ENCODE data around the gene COL6A2.
A peak's percentile ranks its signal among the peaks of the same experiment; 100 is the strongest.
"Not testable (repeated sequence)": the region's sequence is repeated elsewhere in the genome, so short reads cannot be mapped to it uniquely, and the experiment has no call there.

The COL6A2 gene

DNA sequence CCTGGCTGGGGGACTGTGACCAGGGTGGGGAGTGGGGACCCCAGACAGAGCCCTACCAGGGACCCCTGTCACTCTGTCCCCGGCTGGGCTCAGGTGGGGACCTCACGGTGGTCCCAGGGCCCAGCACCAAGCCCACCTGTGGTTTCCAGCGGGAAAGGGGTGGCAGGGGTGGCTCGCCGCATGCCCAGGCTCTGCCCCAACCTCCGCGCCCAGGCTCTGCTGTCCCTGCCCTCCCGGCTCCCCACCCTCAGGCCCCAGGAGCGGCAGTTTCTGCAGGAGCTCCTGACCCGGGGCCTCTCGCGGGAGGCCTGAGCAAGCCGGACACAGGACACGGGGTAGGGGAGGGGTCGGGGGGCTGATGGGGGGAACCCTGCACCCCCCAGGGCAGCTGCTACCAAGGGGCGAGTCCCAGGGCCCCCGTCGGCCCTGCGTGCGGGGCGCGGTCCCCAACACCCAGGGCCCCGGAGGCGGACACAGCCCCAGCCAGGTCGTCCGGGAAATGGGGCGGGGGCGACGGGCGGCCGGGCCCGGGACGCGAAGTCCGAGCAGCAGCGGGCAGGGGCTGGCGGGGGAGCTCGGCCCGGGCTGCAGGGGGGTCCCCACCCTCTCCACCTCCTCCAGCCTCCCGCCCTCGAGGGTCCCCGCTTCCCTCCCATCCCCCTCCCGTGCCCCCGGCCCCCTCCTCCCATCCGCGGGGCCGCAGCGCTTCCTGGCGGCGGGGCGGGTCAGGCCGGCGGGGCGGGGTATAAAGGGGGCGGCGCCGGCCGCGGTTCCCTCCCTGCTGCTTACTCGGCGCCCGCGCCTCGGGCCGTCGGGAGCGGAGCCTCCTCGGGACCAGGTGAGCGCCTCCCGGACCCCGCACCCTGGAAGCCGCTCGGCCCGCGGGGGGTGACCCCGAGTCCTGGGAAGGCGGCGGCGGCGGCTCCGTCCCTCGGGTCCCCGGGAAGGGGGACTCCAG is at the start of gene COL6A2:
Gene COL6A2, plus strand, starts transcription at position 777 of the 958 bp plus-strand sequence.
- peak; percentile 58 to 76 for DNase-seq

DNA sequence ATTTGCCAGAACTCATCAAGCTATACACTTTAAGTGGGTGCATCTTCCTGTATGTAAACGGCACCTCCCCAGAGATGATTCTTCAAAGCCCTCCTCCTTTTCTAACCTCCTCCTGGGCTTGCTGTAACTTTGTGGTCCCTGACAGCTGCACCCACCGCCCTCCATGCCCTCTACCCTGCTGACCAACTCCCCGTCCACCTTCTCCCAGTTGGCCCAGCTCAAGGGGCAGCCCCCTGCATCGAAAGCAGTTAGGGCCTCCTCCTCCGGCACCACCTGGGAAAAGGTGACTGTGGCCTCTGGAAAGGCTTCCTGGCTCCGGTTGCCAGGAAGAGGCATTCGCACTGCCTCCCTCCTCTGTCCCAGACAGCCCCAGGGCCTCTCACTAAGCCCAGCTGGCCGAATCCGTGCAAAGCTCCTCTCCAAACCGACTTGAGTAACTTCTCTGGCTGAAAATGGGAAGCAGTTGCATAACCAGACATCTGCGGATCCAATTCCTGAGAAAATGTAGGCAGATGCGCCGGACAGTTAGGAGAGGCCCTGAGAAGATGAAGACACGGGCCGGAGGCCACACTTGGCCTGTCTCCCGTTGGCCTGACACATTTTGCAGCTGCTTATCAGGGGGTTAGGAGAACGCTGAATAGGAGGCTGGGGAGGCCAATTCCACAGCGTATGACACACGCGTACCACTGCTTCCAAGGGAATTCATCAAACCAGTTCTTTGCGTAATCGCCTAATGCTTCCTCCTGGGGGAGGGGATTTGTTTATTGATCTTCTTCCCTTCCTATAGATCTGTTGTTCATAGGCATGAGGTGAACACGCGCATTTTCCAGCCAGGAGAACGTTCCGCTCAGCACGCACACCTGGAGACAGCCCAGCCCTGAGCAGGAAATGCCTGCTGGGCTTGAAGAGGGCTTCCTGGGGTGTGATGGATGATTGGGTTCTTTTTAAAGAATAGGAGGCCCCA is 48.7 kb upstream of the COL6A2 start:
- no peak for DNase-seq

DNA sequence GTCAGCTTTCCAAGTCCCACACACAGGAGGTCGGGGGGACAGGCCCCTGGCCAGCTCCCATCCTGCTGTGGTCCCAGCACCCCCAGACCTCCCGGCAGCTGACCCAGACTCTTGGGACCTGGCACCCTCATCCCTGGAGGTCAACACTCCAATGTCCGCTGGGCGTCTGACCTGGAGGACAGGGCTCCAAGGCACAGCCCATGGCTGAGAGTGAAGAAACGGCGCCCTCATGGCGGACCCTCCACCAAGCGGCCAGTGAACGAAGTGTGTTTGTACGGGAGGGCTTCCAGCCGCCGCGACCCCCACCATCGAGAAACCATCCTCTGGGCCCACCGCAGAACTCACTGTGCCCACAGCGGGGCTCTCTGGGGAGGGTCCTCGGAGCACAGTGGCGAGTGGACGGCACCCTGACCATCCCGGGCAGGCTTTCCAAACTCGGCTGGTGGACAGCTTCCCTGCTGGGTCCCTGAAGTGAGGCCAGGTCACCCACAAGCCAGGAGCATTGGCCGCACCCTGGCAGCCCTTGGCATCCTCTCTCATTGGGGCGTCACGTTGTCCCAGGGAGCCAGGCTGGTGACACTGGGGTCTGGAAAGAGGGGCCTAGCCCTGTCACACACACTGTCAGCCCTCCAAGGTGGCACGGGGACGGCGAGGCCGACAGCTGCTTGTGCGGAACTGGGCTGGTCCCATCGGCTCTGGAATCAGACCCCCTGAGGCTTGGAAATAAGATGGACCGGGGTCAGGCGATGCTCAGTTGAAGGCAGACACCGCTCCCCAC is 47.8 kb upstream of the COL6A2 start:
- DNase-seq: no peak

DNA sequence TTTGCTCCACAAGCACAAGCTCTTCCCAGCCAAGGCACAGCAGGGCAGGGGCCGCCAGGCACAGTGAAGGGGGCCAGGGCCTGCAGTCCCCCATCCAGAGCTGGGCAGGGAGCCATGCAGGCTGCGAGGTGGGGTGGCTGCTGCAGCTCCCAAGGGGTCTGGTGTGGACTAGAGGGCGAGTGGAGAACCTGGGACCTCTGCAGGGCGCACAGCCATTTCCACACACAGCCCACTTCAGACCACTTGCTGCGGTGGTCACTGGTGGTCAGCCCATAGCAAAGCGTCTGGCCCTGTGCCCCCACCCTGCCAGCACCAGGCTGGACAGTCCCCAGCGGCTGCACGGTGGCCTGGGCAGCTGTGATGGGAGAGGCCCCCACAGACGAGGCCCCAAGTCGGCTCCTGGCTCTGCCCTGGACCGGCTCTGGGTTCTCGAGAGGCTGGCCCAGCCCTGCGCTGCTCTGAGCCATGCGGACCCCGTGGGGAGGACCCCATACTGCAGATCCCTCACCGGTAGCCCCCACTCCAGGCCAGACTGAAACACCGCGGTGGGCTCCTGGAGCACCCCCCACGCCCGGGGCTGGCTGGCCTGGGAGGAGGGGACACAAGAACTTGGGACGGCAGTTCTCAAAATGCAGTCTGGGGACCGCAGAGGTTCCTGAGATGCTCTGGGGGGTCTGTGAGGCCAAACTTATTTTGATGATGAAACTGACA is 47.1 kb upstream of the COL6A2 start:
- peak in 1 of 2 experiments; percentile 1 for DNase-seq

DNA sequence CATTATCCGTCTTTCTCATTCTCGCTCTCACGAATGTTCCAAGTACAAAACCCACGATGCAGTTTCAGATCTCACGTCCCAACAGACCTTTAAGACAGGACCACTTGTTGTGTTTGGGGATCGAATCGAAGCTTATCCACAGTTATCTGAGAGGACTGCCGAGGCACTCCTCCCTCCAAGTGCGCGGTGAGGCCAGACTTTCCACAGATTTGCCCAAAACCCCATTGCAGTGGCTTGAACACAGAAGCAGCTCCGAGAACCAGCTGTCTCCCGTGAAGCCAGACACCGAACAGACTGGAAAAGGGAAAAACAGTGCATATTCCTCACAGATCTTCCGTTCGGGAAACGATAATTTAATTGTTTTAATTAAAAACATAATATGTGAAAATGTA is 46.5 kb upstream of the COL6A2 start:
- peak in 1 of 2 experiments; percentile 10 for DNase-seq

DNA sequence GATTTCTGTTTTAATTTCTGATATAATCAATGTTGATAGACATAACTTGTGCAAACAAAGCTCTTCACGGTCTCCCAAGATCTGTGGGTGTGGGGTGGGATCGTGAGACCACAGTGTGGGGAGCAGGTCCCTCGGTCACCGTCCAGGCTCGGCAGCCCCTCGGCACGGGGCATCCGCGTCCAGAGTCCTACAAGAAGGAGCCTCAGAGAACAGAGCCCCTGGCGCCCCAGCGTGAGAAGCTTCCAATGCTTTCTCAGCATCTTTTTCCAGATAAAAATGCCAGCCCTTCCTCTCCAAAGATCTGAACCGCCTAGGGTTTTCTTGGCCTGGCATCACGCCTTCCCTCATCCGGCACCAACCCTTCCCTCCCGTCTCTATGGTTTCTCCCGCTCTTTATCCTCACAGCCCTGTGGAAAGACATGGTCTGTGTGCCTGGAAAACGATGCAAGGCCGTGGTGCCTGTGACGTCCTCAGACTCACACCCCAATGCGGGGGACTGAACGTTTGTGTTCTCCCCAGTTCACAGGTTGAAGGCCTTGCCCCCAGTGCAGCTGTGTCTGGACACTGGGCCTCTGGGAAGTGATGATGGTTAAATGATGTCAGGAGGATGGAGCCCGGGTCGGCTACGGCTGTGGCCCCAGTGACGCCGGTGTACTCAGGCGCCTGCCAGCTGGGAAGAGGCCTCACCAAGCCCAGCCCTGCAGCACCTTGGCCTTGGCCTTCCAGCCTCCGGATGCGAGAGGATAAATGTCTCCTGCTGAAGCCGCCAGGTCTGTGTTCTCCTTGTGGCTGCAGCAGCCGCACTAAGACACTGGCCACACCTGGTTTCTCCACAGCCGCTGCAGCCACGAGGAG is 45.9 kb upstream of the COL6A2 start:
- peak in 1 of 2 experiments; percentile 7 for DNase-seq

DNA sequence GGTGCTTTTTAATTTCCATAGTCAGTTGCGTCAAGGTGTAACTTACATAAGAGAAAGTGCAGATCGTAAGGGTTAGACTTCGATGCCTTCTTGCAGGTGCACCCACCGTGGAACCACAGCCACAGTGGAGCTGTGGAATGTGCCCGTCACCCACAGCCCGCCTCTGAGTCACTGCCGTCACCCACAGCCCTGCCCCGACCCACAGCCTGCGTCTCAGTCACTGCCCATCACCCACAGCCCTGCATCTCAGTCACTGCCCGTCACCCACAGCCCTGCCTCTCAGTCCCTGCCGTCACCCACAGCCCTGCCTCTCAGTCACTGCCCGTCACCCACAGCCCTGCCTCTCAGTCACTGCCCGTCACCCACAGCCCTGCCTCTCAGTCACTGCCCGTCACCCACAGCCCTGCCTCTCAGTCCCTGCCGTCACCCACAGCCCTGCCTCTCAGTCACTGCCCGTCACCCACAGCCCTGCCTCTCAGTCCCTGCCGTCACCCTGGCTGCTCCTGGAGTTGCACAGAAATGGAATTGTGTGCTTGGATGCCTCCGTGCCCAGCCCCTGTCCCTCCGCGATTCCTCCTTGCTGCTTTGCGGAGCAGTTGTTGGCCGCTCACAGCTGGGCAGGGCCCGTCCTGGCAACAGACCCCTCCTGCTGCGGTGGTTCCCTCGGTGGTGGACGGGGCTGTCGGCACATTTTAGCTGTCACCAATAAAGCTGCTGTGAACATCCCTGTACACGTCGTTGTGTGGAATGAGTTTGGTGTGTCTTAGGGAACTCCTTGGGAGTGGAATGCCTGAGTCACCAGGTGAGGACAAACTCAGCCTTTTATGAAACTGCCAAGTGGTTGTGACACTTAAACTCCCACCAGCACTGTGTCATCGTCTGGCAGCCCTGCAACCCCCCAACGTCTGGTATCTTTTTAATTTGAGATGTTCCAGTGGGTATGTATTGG is 44.9 kb upstream of the COL6A2 start:
- peak; percentile 65 to 74 for DNase-seq

DNA sequence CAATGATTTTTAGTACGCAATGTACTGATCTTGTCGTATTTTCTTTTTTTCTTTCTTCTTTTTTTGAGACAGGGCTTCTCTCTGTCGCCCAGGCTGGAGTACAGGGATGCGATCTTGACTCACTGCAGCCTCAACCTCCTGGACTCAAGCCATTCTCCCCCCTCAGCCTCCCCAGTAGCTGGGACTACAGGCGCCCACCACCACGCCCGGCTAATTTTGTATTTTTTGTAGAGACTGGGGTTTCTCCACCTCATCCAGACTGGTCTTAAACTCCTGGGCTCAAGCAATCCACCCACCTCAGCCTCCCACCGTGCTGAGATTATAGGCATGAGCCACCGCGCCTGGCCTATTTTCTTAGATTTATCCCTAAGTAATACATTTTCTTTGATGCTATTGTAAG is 43.9 kb upstream of the COL6A2 start:
- DNase-seq: no peak

DNA sequence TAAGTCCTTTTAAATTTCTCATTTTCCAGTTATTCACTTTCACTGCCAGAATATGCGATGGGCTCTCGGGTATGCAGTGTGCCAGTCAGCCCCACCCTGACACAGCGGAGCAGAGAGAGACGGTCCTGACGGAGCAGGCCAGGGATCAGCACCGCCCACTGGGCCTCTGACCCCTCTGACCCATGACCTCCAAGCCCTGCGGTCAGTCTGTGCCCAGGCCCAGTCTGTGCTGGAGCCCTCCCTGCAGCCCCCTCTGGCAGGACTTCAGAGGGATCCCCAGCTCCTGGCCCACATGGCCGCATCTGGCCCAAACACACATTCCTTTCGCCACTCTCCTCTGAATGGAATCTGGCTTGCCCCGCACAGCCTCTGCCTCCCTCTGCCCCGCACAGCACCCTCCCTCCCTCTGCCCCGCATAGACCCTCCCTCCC is 43.4 kb upstream of the COL6A2 start:
- no peak for DNase-seq

DNA sequence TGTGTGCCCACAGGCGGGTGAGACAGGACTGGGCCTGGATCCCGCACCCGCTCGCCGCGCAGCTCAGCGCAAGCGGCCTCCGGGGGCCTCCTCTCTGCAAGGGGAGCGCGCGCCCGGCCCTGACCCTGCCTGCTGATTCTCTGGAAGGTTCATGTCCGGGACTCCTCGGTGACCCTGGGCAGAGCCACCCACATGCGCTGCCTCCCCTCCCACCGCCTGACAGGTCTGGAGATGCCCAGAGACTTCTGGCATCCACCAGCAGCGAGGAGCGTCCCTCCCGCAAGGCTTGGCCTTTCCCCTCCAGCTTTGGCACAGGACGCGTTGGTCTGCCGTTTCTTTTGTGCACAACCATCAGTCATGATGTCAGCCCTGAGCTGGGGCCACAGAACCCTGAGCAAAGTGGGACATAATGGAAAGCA is 42.0 kb upstream of the COL6A2 start:
- DNase-seq: no peak

DNA sequence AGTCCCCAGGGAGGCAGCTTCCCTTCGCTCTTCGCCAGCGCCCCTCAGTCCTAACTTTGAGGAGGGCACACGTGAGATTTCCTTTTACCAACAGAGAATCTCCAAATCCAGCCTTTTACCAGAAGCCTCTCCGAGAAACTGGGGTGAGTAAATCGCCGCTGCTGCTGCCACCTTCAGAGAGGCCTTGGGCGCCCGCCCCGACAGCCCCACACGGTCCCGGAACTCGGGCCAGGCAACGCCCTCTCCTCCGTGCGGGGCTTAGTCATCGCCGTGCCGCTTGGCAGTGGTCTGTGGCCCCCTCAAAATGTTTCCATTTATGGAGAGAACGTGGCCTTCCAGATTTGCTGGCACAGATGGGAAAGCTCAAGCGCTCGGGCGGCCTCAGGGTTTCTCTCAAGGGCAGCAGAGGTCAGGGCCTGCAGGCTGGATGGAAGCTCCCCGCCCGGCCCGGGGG is 41.4 kb upstream of the COL6A2 start:
- DNase-seq: peak; percentile 42 to 51

DNA sequence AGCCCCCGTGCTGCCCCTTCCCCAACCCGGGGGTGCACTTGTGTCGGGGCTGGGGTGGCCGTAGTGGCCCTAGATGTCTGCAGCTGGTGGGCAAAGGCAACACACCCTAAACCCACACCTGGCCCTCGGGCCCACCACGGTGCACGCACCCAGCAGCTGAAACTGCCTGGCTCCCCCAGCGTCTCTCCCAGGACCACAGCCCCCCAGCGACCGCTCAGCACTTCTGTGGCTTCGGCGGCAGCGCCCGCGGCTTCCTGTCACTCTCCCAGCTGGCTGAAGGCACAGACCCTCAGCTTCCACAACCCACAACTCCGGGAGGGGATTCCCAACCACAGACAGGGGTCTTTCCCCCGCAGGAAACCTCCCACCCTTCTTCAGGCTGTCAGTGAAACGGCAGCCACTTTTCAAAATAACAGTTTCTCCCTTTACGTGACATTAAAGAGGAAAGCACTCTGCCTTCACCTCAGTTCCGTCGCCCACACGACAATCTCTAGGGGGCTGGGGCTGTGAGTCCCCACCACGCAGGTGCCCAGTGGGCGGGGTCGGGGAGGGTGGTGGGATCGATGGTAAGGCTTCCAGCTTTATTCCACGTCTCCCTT is 40.7 kb upstream of the COL6A2 start:
- peak; percentile 58 to 67 for DNase-seq

DNA sequence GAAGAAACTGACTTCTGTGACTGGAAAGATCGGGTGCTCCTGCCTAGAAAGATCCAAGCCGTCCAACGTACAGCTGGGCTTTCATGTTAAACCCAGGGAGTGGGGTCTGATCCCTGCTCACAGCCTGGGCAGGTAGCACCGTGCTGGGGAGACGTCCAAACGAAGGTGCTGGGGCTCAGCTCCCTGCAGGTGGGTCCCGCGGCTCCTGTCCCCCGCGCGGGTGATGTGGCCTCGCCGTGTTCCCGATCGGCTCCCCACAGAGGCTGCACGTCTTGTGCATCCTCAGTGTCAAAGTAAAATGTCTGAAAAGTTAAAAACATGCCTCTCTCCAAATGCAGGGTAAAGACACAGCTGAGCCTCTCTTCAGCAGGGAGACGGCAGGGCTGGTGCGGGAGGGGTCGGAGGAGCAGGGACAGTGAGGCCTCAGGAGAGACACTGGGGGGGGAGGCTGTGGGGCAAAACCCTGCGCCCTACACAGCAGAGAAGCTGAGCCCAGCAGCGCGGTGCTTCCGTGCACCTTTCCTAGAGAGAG is 40.1 kb upstream of the COL6A2 start:
- no peak for DNase-seq

DNA sequence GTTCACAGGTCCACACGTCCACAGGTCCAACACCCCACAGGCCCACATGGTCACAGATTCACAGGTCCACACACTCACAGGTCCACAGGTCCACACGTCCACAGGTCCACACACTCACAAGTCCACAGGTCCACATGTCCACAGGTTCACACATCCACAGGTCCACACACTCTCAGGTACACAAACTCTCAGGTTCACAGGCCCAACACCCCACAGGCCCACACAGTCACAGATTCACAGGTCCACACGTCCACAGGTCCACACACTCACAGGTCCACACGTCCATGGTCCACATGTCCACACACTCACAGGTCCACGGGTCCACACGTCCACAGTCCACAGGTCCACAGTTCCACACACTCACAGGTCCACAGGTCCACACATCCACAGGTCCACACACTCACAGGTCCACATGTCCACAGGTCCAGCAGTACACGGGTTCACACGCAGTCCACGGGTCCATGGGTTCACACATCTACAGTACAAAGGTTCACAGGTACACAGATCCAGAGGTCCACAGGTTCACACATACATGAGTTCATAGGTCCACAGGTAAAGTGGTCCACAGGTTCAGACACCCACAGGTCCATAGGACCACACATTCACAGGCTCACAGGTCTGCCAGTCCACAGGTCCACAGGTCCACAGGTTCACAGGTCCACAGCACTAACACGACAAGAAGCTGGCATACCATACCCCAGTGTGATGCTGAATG is 39.3 kb upstream of the COL6A2 start:
- no peak for DNase-seq

DNA sequence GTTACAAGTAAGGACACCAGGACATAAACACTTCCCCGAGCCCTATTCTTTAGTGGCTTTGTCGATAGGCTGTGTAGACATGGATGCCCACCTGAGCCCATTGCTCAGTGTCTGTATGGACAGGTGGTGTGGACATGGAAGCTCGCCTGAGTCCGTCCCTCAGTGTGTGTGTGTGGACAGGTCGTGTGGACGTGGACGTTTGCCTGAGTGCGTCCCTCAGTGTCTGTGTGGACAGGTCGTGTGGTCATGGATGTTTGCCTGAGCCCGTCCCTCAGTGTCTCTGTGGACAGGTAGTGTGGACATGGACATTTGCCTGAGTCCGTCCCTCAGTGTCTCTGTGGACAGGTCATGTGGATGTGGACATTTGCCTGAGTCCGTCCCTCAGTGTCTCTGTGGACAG is 38.7 kb upstream of the COL6A2 start:
- no peak for DNase-seq

DNA sequence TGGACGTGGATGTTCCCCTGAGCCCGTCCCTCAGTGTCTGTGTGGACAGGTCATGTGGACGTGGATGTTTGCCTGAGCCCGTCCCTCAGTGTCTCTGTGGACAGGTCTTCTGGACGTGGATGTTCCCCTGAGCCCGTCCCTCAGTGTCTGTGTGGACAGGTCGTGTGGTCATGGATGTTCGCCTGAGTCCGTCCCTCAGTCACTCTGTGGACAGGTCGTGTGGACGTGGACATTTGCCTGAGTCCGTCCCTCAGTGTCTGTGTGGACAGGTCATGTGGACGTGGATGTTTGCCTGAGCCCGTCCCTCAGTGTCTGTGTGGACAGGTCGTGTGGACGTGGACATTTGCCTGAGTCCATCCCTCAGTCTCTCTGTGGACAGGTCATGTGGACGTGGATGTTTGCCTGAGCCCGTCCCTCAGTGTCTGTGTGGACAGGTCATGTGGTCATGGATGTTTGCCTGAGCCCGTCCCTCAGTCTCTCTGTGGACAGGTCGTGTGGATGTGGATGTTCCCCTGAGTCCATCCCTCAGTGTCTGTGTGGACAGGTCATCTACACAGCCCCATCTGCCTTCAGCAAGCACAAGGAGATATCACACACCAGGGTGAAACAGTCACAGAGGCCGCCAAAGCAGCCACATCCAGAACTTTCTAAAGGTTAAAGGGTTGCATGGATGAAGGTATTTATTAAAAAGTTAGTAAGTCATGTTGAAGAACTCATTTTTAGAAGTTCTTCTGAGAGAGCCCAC is 38.0 kb upstream of the COL6A2 start:
- DNase-seq: not testable (repeated sequence)

DNA sequence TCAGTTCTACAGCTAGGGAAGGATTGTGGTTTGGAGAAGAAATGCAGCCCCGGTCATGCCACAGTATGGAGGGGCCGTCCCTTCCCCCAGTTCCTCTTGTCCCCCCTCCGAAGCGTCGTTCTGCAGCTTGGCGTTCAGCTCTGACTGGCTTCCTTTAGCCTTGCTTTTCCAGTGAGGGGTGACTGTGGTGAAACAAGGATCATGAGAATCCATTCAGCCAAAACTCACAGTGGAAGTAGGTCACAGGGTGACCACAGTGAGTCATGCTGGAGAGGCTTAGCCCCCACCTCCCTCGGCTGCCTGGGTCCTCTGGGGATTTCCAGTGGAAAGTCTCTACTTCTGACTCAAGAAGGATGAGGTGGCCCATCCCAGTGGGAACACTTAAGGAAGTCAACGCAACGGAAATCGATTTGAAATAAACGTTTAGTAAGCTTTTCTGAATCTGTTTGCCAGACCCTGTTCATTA is 37.3 kb upstream of the COL6A2 start:
- peak; percentile 48 to 54 for DNase-seq

All from activated T-cell treated with anti-CD3 and anti-CD28 coated beads, Interleukin-2, amount 50 U/mL, for 48 hours (primary cell).